H9 (cell line): ENCODE data around the gene KLHL18. TPM values are rescaled to one million over a fixed set of nuclear protein-coding genes. Genes with fewer than 3 reads are reported as not detected.

Experiments used
- DNase-seq: peaks from one replicate; pipeline ENCODE4 v3.0.0-alpha.2; 2017
- H2AFZ ChIP-seq: one replicate; pipeline ENCODE4 v1.6.1; 2013; ENCODE audit warnings: mild to moderate bottlenecking, low read length, control low read depth, moderate library complexity
- H2AK5ac ChIP-seq: 2 replicates; pipeline ENCODE4 v1.6.1; 2013; ENCODE audit warnings: low read length, control low read depth, mixed read lengths; ENCODE audit not compliant: insufficient read length
- H2BK120ac ChIP-seq: one replicate; pipeline ENCODE4 v1.6.1; 2013; ENCODE audit warnings: low read depth, mild to moderate bottlenecking, low read length, control low read depth, inconsistent platforms; ENCODE audit not compliant: poor library complexity, severe bottlenecking
- H2BK12ac ChIP-seq: 2 replicates; pipeline ENCODE4 v1.6.1; 2013; ENCODE audit warnings: low read length, control low read depth, mixed read lengths, low read depth; ENCODE audit not compliant: insufficient read length
- H2BK15ac ChIP-seq: 2 replicates; pipeline ENCODE4 v1.6.1; 2013; ENCODE audit warnings: low read depth, low read length, control low read depth
- H2BK20ac ChIP-seq: one replicate; pipeline ENCODE4 v1.6.1; 2013; ENCODE audit warnings: low read depth, mild to moderate bottlenecking, low read length, control low read depth, inconsistent platforms; ENCODE audit not compliant: poor library complexity, severe bottlenecking
- H2BK5ac ChIP-seq: 2 replicates; pipeline ENCODE4 v1.6.1; 2013; ENCODE audit warnings: low read length, control low read depth, mixed read lengths; ENCODE audit not compliant: insufficient read length
- H3K14ac ChIP-seq: 2 replicates; pipeline ENCODE4 v1.6.1; 2013; ENCODE audit warnings: low read length, control low read depth; ENCODE audit not compliant: insufficient read depth
- H3K18ac ChIP-seq: 2 replicates; pipeline ENCODE4 v1.6.1; 2013; ENCODE audit warnings: low read depth, mild to moderate bottlenecking, mixed read lengths, low read length, control low read depth; ENCODE audit not compliant: insufficient read length
- H3K23ac ChIP-seq: 2 replicates; pipeline ENCODE4 v1.6.1; 2013; ENCODE audit warnings: low read length, control low read depth, mixed read lengths, low read depth; ENCODE audit not compliant: insufficient read length
- H3K23me2 ChIP-seq: 2 replicates; pipeline ENCODE4 v1.6.1; 2013; ENCODE audit warnings: low read depth, mild to moderate bottlenecking, mixed read lengths, low read length, control low read depth; ENCODE audit not compliant: insufficient read length, poor library complexity, severe bottlenecking
- H3K27ac ChIP-seq: 2 replicates; pipeline ENCODE4 v1.5.1; 2013; ENCODE audit warnings: low read length, control low read depth, mixed read lengths, low read depth; ENCODE audit not compliant: insufficient read length
- H3K27me3 ChIP-seq: 2 replicates; pipeline ENCODE4 v1.6.1; 2013; ENCODE audit warnings: low read length, control low read depth, inconsistent platforms; ENCODE audit not compliant: insufficient read depth
- H3K4ac ChIP-seq: 2 replicates; pipeline ENCODE4 v1.6.1; 2013; ENCODE audit warnings: low read depth, mild to moderate bottlenecking, control low read depth, inconsistent platforms, low read length, moderate library complexity
- H3K4me1 ChIP-seq: 2 replicates; pipeline ENCODE4 v1.6.1; 2013; ENCODE audit warnings: low read length, control low read depth, inconsistent platforms; ENCODE audit not compliant: insufficient read depth
- H3K4me2 ChIP-seq: 2 replicates; pipeline ENCODE4 v1.6.1; 2013; ENCODE audit warnings: low read length, control low read depth, mixed read lengths; ENCODE audit not compliant: insufficient read length, insufficient read depth
- H3K56ac ChIP-seq: 2 replicates; pipeline ENCODE4 v1.6.1; 2013; ENCODE audit warnings: low read depth, mild to moderate bottlenecking, mixed read lengths, low read length, control low read depth; ENCODE audit not compliant: insufficient read length
- H3K79me1 ChIP-seq: 2 replicates; pipeline ENCODE4 v1.6.1; 2013; ENCODE audit warnings: low read depth, mild to moderate bottlenecking, moderate library complexity, low read length, control low read depth, inconsistent platforms; ENCODE audit not compliant: insufficient read depth, poor library complexity, severe bottlenecking
- H3K79me2 ChIP-seq: 2 replicates; pipeline ENCODE4 v1.6.1; 2013; ENCODE audit warnings: low read length, control low read depth, inconsistent platforms; ENCODE audit not compliant: insufficient read depth
- H3K9ac ChIP-seq: 2 replicates; pipeline ENCODE4 v1.6.1; 2013; ENCODE audit warnings: low read length, control low read depth, mixed read lengths; ENCODE audit not compliant: insufficient read length; ENCODE audit errors: extremely low read depth
- H3K9me3 ChIP-seq: one replicate; pipeline ENCODE4 v1.6.1; 2013; ENCODE audit warnings: low read depth, low read length, inconsistent platforms; ENCODE audit not compliant: control insufficient read depth
- H3T11ph ChIP-seq: one replicate; pipeline ENCODE4 v1.6.1; 2013; ENCODE audit warnings: mild to moderate bottlenecking, low read length, control low read depth, inconsistent platforms
- H4K20me1 ChIP-seq: one replicate; pipeline ENCODE4 v1.6.1; 2013; ENCODE audit not compliant: control insufficient read depth, insufficient read length, insufficient read depth
- H4K5ac ChIP-seq: 2 replicates; pipeline ENCODE4 v1.6.1; 2013; ENCODE audit warnings: low read depth, mild to moderate bottlenecking, mixed read lengths, low read length, control low read depth; ENCODE audit not compliant: insufficient read length
- H4K8ac ChIP-seq: replicated peaks from 2 replicates; pipeline ENCODE4 v1.6.1; 2013; ENCODE audit warnings: low read length, control low read depth, mixed read lengths, low read depth; ENCODE audit not compliant: insufficient read length
- H4K91ac ChIP-seq: 2 replicates; pipeline ENCODE4 v1.6.1; 2013; ENCODE audit warnings: low read depth, mild to moderate bottlenecking, moderate library complexity, mixed read lengths, low read length, control low read depth; ENCODE audit not compliant: insufficient read length
- H3K27ac Mint-ChIP-seq, 3 experiments: 2 replicates in 2 of 3; 3 replicates in 1 of 3; pipeline ENCODE4 v1.8.0; 2020 to 2021; ENCODE audit warnings: mixed read lengths in 3 of 3, mild to moderate bottlenecking in 1 of 3, moderate library complexity in 1 of 3
- H3K27me3 Mint-ChIP-seq: 2 replicates; pipeline ENCODE4 v1.8.0; 2021; ENCODE audit warnings: low read depth, mild to moderate bottlenecking, moderate library complexity, mixed read lengths
- H3K36me3 Mint-ChIP-seq, 3 experiments: 2 replicates in 2 of 3; 3 replicates in 1 of 3; pipeline ENCODE4 v1.8.0; 2020 to 2021; ENCODE audit warnings: low read depth in 3 of 3, mixed read lengths in 3 of 3; ENCODE audit not compliant: insufficient read depth in 1 of 3
- H3K4me1 Mint-ChIP-seq, 2 experiments: 2 replicates each; pipeline ENCODE4 v1.8.0; 2020; ENCODE audit warnings: mixed read lengths in 2 of 2
- H3K4me3 Mint-ChIP-seq, 2 experiments: 2 replicates in 1 of 2; 3 replicates in 1 of 2; pipeline ENCODE4 v1.8.0; 2020 to 2021; ENCODE audit warnings: mild to moderate bottlenecking in 2 of 2, mixed read lengths in 2 of 2, moderate library complexity in 1 of 2
- H3K9me3 Mint-ChIP-seq, 2 experiments: 2 replicates in 1 of 2; 3 replicates in 1 of 2; pipeline ENCODE4 v1.8.0; 2020; ENCODE audit warnings: mild to moderate bottlenecking in 2 of 2, mixed read lengths in 2 of 2, moderate library complexity in 1 of 2
- WGBS: extraction: QIAGEN DNeasy Blood & Tissue Kit; methylation state at CpG from one replicate; pipeline ENCODE4 v1.1.7; 2013; ENCODE audit warnings: missing lambda C conversion rate, low lambda C conversion rate, mixed read lengths; ENCODE audit not compliant: insufficient read length; ENCODE audit errors: extremely low coverage; 5-methylcytosine and 5-hydroxymethylcytosine counted together
- total RNA-seq: library from RNA; stranded (reverse); gene quantifications from 2 replicates; pipeline ENCODE4 v1.2.1, GENCODE V29; 2021
- TF ChIP-seq, protein P1 (sequence below): fragments of 200-600 bp; sonication (generic); conservative IDR thresholded peaks from 3 replicates; pipeline ENCODE4 v1.8.0; 2021; ENCODE audit warnings: antibody characterized with exemption, mild to moderate bottlenecking

KLHL18 gene
- total RNA-seq, 1 experiment from 2014 or later = 55.3 TPM

DNA sequence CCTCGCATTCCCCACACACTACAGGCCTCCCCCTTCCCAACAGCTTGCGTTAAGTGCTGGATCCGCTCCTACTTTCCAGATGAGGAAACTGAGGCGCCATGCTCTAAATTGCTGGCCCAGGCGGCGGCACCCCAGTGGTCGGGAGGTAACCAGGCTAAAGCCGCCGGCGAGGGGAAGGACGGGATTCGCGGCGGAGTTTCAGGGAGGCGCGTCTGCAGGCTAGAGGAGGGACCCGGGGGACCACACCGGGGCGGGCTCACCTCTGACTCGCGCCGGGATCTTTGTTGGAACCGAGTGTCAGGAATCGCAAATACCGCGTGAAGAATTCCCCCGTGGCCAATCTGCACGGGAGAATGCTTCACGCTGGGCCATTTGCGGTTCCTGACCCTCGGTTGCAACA lies 73.5 kb downstream of the KLHL18 start:
- no peak overlapping the region for H2AFZ ChIP-seq
- H4K20me1 ChIP-seq = no peaks in the 10 kb centered on the region
- no peak overlapping the region for H4K91ac ChIP-seq
- H3K27ac Mint-ChIP-seq = no peak overlapping the region
- no peak overlapping the region for H3K23ac ChIP-seq
- DNase-seq = no peak
- H2BK12ac ChIP-seq = no peak overlapping the region
- no peak overlapping the region for H4K5ac ChIP-seq
- no peak overlapping the region for H3T11ph ChIP-seq
- no peaks in the 10 kb centered on the region; the same call in 1 of the 2 replicates for H3K27me3 Mint-ChIP-seq
- H3K4me3 Mint-ChIP-seq = no peak overlapping the region
- H3K79me2 ChIP-seq = no peaks in the 10 kb centered on the region
- no peak overlapping the region for H2BK5ac ChIP-seq
- no peaks in the 10 kb centered on the region for H3K27me3 ChIP-seq
- no peak overlapping the region for H3K4me2 ChIP-seq
- H3K4me1 ChIP-seq = no peaks in the 10 kb centered on the region
- H3K23me2 ChIP-seq = no peaks in the 10 kb centered on the region
- H3K56ac ChIP-seq = no peak overlapping the region
- no CpG with 5 or more reads among the region's 31 CpGs for WGBS
- TF ChIP-seq, protein P1, sequence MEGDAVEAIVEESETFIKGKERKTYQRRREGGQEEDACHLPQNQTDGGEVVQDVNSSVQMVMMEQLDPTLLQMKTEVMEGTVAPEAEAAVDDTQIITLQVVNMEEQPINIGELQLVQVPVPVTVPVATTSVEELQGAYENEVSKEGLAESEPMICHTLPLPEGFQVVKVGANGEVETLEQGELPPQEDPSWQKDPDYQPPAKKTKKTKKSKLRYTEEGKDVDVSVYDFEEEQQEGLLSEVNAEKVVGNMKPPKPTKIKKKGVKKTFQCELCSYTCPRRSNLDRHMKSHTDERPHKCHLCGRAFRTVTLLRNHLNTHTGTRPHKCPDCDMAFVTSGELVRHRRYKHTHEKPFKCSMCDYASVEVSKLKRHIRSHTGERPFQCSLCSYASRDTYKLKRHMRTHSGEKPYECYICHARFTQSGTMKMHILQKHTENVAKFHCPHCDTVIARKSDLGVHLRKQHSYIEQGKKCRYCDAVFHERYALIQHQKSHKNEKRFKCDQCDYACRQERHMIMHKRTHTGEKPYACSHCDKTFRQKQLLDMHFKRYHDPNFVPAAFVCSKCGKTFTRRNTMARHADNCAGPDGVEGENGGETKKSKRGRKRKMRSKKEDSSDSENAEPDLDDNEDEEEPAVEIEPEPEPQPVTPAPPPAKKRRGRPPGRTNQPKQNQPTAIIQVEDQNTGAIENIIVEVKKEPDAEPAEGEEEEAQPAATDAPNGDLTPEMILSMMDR = no peak
- no peak overlapping the region for H3K9ac ChIP-seq
- H3K9me3 Mint-ChIP-seq = peaks cover 29 to 30% of the 10 kb centered on the region in 2 experiments
- no peak overlapping the region for H2AK5ac ChIP-seq
- no peak overlapping the region for H2BK20ac ChIP-seq
- peaks cover 22 to 29% (median 28%) of the 10 kb centered on the region in 3 experiments for H3K36me3 Mint-ChIP-seq
- no peak overlapping the region for H2BK15ac ChIP-seq
- H3K27ac ChIP-seq = no peak overlapping the region
- no peaks in the 10 kb centered on the region for H3K79me1 ChIP-seq
- H3K4me1 Mint-ChIP-seq = peaks cover 0 to 8% of the 10 kb centered on the region in 2 experiments; a peak in 2 of 4 replicates
- H3K14ac ChIP-seq = no peak overlapping the region
- no peak overlapping the region for H3K18ac ChIP-seq
- H2BK120ac ChIP-seq = no peak overlapping the region
- H3K4ac ChIP-seq = no peak overlapping the region
- no peak overlapping the region for H4K8ac ChIP-seq
- H3K9me3 ChIP-seq = peaks cover 11% of the 10 kb centered on the region
